WERI-Rb-1 (cell line): ENCODE results near the gene MEFV.

Experiments
- DNase-seq: peaks from one replicate; pipeline ENCODE4 v3.0.0-alpha.2; 2020
- H3K27ac ChIP-seq: fragments of 250-450 bp; sonication (Bioruptor Pico); 2 replicates; pipeline ENCODE4 v1.5.1; 2020; ENCODE audit warnings: mild to moderate bottlenecking, moderate library complexity
- H3K27me3 ChIP-seq: fragments of 250-450 bp; sonication (Bioruptor Pico); 2 replicates; pipeline ENCODE4 v1.5.1; 2021; ENCODE audit warnings: mild to moderate bottlenecking, low read depth, moderate library complexity; ENCODE audit not compliant: insufficient read depth, severe bottlenecking
- H3K36me3 ChIP-seq: fragments of 250-450 bp; sonication (Bioruptor Pico); 2 replicates; pipeline ENCODE4 v1.5.1; 2020; ENCODE audit warnings: mild to moderate bottlenecking, moderate library complexity
- H3K4me3 ChIP-seq: 2 replicates; pipeline ENCODE4 v1.5.1; 2011; ENCODE audit warnings: low read depth, mild to moderate bottlenecking, control low read depth, low read length
- H3K9me3 ChIP-seq: fragments of 250-450 bp; sonication (Bioruptor Pico); 2 replicates; pipeline ENCODE4 v1.5.1; 2021; ENCODE audit warnings: mild to moderate bottlenecking, moderate library complexity; ENCODE audit not compliant: severe bottlenecking
- TF ChIP-seq, protein P1 (sequence below): IDR thresholded peaks from 2 replicates; pipeline ENCODE4 v1.5.1; 2011; ENCODE audit warnings: low read depth, mild to moderate bottlenecking, control low read depth, inconsistent platforms, low read length

Gene MEFV

DNA sequence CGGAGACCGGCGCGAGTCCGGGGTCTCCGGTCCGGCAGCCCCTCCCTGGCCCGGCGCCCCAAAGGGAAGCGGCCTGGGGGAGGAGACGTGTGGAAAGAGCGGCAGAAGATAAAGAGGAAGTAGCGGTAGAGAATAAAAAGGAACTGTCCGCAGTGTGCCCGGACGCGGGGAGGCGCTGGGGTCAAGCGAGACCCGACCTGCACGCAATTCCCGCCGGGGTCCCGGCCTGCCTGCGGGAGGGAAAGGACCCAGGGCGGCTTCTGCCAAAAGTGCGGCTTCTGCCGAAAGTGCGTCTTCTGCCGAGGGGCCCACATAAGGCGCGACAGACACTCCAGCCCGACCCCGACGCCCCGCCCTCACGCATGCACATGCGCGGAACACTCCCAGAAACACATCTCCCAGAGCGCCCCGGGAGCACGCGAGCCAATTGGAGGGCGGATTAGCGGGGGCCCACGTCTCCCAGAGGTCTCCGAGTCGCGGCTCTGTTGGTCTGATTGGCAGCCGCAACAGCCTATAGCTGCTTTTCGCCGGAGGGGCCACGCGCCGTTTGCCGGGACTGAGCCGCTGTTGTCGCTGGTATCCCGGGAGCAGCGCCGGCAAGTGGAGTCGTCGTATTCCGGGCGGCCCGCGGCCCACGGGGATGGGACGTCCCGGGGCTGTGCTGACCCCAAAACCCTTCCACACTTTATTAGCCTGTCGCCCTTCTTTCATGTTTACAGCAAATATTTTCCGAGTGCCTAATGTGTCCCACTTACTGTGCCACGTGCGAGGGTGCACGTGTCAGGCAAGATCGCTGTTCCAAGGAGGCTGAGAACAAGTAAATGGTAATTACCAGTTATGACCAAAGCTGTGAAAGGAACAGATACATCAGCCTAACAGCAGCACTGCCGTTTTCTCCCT, 8.0 kb upstream of the MEFV start:
- H3K27ac ChIP-seq, result peak overlapping the region; percentile 95

DNA sequence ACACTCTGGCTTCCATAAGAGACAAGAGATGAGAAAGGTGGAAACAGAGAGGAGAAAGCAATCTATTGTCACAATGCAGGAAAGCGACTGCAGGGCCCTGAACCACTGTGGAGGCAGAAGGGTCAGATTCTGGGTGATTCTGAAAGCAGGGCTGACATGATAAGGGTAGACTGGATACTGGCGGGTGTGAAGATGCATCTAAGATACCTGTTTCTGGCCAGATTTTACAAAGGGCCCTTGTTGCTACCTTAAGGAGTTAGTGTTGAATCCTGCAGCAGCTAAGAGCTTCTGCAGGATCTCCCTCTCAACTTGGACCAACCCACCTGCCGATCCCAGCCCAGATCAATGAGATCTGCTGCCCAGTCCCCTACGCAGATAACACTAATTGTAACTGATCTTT, 6.1 kb upstream of the MEFV start:
- TF ChIP-seq, protein P1, sequence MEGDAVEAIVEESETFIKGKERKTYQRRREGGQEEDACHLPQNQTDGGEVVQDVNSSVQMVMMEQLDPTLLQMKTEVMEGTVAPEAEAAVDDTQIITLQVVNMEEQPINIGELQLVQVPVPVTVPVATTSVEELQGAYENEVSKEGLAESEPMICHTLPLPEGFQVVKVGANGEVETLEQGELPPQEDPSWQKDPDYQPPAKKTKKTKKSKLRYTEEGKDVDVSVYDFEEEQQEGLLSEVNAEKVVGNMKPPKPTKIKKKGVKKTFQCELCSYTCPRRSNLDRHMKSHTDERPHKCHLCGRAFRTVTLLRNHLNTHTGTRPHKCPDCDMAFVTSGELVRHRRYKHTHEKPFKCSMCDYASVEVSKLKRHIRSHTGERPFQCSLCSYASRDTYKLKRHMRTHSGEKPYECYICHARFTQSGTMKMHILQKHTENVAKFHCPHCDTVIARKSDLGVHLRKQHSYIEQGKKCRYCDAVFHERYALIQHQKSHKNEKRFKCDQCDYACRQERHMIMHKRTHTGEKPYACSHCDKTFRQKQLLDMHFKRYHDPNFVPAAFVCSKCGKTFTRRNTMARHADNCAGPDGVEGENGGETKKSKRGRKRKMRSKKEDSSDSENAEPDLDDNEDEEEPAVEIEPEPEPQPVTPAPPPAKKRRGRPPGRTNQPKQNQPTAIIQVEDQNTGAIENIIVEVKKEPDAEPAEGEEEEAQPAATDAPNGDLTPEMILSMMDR, result no peak
- no peak overlapping the region for H3K27ac ChIP-seq
- no peaks in the 10 kb centered on the region for H3K36me3 ChIP-seq
- no peak overlapping the region for H3K4me3 ChIP-seq
- no peak for DNase-seq
- no peaks in the 10 kb centered on the region for H3K27me3 ChIP-seq
- no peaks in the 10 kb centered on the region for H3K9me3 ChIP-seq

More for the DNA sequence above, 8.0 kb upstream of the MEFV start:
- peak; percentile 99 for DNase-seq
- Histone ChIP-seq H3K27me3 (no peaks in the 10 kb centered on the region), H3K9me3 (no peaks in the 10 kb centered on the region), H3K4me3 (peak overlapping the region; percentile 72), H3K36me3 (no peaks in the 10 kb centered on the region)
- TF ChIP-seq, protein P1, result peak; percentile 51

DNA sequence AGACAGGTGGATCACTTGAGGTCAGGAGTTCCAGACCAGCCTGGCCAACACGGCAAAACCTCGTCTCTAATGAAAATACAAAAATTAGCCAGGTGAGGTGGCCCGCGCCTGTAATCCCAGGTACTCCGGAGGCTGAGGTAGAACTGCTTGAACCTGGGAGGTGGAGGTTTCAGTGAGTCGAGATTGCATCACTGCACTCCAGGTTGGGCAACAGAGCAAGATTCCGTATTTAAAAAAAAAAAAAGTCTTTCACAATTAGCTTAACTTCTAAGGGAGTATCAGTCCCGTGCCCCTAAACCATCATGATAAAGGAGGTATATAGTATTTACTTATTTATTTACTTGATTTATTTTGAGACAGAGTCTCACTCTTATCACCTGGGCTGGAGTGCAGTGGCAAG, 3.4 kb upstream of the MEFV start:
- TF ChIP-seq, protein P1, result no peak
- no peak for DNase-seq
- H3K4me3 ChIP-seq, result no peak overlapping the region
- H3K9me3 ChIP-seq, result no peaks in the 10 kb centered on the region
- H3K27me3 ChIP-seq, result no peaks in the 10 kb centered on the region
- no peak overlapping the region for H3K27ac ChIP-seq
- H3K36me3 ChIP-seq, result no peaks in the 10 kb centered on the region

- no peak for DNase-seq
- no peaks in the 10 kb centered on the region for H3K36me3 ChIP-seq
- peak overlapping the region; percentile 42 for H3K27ac ChIP-seq
- no peak overlapping the region for H3K4me3 ChIP-seq
- TF ChIP-seq, protein P1, result no peak
- no peaks in the 10 kb centered on the region for H3K27me3 ChIP-seq
- H3K9me3 ChIP-seq, result no peaks in the 10 kb centered on the region
These were observed 533 bp upstream of the MEFV start for GRCh38 chr16:3256866-3257465.

DNA sequence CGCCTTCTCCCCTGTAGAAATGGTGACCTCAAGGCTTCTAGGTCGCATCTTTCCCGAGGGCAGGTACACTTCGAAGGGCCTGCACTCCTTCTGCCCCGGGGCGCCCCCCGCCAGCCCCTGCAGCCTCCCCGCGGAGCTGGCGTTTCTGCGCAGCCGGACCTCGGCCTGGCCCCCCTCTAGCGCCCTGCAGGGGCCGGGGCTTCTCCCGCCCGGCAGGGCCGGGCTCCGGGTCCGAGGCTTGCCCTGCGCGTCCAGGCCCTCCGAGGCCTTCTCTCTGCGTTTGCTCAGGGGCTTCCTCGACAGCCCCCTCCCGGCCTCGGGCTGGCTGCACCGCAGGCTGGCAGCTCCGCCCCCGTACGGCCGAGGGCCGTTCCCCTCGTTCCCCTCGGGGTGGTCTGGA, 2.1 kb downstream of the MEFV start:
- no peak for DNase-seq
- no peaks in the 10 kb centered on the region for H3K9me3 ChIP-seq
- TF ChIP-seq, protein P1, result no peak
- no peak overlapping the region for H3K27ac ChIP-seq
- H3K36me3 ChIP-seq, result no peaks in the 10 kb centered on the region
- H3K4me3 ChIP-seq, result no peak overlapping the region
- no peaks in the 10 kb centered on the region for H3K27me3 ChIP-seq
